Stimulated activated CD8-positive, alpha-beta memory T cell treated with anti-CD3 and anti-CD28 coated beads, Interleukin-15, amount 100 ng/mL, for 1 hour (primary cell): ENCODE data around the gene ANK2.

ENCODE experiments used
- DNase-seq: peaks from one replicate; pipeline ENCODE4 v3.0.0-alpha.2; 2020; ENCODE audit warnings: low read depth

ANK2 gene

DNA sequence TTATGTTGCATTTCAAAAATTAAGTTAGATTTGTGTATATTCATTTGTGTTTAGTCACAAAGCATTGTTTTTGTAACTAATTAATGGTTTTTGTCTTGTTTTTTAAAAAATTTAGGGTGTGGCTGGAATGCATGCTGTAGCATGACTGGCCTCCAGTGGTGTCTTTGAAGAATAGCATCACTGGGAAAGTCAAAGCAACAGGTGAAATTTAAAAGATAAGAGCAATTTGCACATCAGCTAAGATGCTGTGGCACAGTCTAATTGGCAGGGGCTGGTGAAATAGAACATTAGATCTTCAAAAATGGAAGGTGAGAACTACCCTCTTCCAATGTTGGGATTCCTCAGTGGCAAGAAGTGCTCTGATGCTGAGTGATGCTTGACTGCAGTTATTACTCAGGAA lies 45.3 kb downstream of the ANK2 start:
- DNase-seq = no peak

GRCh38 chr4:113101669-113102068 lies 52.2 kb downstream of the ANK2 start:
- no peak for DNase-seq

DNA sequence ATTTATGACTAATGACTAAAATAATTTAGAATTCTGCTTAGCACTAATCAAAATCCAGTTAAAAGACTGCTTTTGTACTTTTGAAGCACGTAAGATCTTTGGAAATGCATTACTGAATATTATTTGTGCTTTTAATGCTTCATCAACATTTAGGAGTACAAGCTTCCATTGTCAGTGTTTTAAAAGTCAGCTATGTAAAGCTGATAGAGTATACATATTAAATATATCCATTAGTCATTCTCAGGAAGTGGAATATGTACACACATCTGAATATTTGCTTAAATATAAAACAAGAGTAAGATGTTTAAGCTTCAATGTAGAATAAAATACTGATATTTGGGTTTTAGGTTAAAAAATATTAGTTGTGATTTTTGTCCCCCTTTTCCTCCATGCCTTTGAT lies 54.1 kb downstream of the ANK2 start:
- DNase-seq = no peak

DNA sequence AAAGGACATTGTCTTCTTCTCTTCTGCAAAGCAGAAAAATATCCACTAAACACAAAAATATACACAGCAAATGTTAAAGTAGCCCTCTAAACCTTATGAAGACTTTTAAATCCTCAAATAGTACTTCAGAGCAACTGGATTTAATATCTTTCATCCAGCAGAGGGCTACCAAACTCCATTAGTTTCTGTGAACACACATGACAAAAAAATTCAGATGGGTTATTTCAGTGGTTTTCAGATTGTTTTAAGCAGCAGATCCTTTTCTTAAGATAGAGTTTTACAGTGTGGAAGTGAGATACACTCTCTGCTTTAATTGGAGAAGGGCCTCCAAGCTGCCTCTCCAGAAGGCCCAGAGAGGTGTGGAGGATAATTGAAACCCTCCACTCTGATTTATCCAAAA lies 56.7 kb downstream of the ANK2 start:
- DNase-seq = no peak

DNA sequence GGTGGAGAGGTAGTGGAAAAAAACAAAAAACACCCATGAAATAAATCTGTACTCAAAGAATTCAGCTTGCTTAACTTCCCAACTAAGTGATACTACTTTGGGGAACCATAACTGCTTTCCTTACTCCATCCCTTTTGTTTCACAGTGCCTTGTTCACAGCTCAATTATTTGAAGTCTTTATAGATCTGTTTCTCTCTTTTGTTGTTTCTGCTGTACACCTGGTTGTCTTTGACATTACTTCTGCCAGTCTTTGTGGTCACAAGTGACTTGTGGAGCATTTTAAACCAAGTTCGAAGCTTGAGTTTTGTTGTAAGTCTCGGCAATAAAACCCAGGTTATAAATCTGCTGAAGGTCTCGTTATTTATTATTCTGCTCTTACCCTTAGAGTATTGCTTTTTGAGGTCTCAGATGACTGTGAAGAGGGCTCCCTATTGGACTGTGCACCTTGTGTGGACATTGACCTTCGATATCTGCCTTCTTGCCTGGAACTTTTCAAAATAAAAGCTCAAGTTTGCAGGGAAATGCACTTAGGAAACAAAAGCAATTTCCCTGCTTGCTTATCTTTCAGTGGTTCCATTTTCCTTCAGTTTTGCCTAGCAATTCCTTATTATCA lies 59.8 kb downstream of the ANK2 start:
- no peak for DNase-seq

- DNase-seq = no peak
Observed at GRCh38 chr4:113112338-113112978, 63.0 kb downstream of the ANK2 start.

DNA sequence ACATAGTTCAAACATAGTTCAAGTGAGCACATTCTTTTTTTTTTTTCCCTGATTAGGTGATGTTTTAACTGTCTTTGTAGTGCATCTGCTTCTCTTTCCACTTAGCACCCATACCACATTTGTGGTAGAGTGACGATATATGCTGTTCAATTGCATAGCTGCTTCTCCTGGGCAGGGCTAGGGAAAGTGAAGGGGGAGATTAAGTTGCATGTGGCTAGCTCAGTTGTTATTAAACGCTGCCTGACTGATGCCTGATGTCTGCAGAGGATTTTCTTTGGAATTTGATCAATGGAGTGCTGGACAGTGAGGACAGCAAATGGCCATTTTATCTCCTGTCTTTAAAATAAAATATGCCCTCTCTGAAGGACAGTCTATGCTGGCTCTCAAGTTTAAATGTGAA lies 63.7 kb downstream of the ANK2 start:
- no peak for DNase-seq

GRCh38 chr4:113114884-113115283 lies 65.4 kb downstream of the ANK2 start:
- DNase-seq = no peak

DNA sequence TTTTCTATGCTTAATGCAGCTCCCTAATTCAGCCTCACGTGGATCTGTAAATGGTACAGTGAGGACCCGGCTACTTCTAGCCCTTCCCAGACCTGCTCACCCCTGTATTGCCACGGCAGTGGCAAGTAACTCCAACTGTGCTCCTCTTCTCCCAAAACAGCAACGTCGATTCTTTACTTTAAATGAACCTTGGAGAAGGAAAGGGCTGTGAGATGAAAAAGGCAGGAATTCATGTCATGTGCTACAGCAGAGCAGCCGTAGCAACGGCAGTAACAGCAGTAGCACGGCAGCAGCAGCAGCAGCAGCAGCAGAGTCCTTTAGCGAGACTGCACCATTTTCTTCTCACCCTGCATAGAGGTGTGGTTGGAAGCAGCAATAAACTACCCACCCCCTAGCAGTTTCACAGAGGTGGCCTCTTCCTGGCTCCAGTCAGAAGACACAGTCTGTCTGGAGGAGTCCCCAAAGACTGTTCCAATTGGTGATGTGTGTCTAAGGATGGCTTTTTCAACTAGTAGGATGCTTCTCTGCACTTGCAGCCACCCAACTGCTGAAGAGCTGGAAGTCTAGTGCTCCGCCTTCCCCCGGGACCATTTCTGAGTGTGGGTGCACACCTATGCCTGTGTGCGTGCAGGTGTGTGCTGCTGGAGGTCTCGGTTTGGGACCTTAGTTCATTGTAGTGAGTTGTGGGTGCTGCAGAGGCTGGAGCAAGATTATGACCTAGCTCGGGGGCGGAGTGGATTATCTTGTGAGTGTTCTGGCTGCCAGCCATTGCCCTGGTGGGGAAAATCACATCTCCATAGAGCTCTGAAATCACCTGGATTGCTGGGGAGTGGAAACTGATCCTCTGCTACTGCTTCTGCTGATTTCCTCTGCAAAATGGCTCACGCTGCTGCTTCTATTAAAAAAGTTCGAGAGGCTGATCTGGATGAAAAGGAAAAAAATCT lies 67.2 kb downstream of the ANK2 start:
- no peak for DNase-seq

DNA sequence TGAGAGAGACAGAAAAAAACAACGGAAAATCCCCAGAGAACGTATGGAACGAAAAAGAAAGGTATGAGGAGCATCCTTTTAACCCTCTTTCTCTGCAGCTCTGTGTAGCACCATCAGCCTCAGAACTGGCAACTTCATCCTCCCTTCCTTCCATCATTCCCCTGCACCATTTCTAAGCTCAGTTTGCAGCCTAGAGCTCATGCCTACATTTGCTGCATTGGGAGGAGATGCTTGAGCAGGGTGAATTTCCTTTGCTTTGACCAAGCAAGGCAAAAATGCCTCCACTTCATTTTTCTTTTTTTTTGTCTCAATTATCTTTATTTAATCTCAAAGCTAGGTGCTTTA lies 67.9 kb downstream of the ANK2 start:
- DNase-seq = no peak

- no peak for DNase-seq
Observed at GRCh38 chr4:113122066-113122465, 72.6 kb downstream of the ANK2 start.

DNA sequence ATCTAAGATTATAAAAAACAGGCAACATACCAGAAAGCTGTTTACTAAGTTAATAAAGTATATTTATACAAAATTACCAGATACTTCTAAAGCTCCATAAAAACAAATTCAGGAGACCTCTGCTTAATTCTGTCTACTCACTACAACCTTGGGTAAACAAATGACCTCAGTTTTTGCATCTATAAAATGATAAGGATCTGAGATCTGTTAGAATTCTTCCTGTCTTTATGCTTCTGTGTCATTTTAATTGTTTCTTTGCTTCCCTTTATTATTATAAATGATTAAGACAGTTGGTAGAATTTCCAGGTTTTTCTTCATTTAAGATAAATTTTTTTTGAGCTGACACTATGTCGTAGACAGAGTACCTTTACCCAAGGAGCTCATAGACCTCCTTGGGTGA lies 76.0 kb downstream of the ANK2 start:
- no peak for DNase-seq

- DNase-seq = no peak
Observed at GRCh38 chr4:113131136-113131535, 81.7 kb downstream of the ANK2 start.

DNA sequence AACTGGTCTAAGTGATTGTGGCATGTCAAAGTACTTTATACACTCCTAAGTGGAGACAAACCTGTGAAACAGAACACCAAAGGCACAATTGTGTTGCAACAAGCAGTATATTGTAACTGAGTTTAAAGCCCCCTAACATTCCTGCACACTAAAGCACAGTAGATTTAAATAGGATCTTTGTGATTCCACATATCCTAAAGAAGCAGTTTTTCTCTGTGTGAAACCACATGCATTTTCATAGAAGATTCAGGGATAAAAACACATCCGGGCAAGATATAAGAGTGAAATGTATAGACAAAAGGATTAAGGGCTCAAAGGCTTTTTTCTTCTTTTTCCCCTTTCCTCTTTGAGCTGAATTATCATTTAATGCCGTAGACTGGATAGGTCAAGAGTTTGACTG lies 82.2 kb downstream of the ANK2 start:
- no peak for DNase-seq

DNA sequence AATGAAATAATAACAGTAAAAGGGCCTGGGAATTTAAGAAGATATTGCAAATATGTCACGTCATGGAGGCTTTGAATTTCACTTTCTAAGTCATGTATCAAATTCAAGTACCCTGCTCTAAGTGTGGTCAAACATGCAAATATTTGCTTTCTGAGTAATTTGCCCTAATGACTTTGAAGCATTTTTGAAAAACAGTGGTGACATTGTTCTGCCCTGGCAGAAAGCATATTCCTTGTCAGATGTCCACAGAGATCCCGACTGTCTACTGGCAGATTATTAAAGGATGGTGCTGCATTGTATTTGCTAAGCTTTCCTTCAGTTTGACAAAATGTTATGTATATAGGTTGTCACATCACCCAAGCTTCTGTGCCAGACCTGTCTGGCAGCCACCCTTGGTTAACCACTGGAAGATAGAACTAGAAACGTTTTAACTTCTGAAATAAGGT lies 92.5 kb downstream of the ANK2 start:
- no peak for DNase-seq

DNA sequence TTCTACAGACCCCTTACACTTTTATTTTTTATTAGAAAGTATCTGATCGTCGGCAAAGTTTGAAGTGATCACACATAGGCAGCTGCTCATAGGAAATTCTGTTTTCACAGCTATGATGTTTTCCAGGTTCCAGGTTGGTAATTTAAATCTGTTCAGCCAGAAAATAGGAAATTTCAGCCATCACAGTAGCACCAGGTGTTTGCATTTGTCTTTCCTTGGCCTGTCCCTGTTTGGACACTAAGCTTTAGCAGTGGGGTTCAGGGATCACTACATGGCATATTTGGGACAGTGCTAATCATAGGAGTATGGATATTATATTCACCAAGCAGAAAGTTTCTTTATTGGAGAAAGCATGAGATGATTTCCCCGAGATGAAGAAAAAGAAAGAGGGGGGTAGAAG lies 92.9 kb downstream of the ANK2 start:
- DNase-seq = no peak

GRCh38 chr4:113144091-113144490 lies 94.6 kb downstream of the ANK2 start:
- DNase-seq = no peak

DNA sequence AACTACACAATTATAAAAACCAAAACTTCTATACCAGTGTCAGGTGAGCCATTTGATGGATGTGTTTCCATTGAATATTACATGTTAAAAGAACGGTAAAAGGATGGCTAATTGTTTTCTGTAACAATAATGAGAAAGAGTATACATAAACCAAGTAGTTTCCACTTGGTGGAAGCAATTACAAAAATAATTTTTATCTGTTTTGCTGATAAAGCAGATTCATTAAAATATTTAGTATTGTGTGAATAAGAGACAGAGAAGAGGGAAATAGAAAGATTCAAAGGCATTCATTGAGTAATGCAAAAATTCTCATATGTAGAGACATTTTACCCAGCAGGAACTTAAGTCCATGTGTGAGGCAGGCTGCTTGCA lies 95.7 kb downstream of the ANK2 start:
- DNase-seq = no peak

- DNase-seq = no peak
Observed at GRCh38 chr4:113145519-113146291, 96.3 kb downstream of the ANK2 start.

- no peak for DNase-seq
Observed at GRCh38 chr4:113146876-113147358, 97.5 kb downstream of the ANK2 start.

DNA sequence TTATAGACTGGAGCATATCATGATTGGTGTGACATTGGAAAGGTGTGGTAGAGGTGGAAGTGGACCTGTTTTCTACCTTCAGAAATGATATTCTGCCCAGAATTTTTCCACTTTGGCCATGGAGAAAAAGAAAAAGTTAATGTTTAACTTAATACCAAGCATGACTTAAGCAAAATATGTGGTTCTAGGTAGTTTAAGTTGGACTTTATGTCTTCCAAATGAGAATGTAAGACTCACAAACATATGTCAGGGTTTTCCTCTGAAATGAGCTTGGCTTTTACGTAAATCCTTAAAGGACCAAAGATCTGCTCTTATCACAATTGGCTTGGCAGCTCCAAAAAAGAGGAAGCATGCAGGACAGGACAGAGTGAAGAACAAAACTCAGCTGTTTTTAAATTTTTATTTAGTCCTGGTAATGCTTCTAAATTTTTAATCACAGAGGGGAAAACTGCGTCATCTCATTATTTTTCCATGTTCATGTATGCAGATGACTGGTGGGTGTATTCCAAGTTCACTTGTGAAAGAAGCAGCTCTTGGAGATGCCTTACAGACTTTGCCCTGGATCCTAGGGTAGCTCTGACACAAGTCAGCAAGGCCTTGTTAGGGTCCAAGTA lies 98.2 kb downstream of the ANK2 start:
- DNase-seq = no peak

DNA sequence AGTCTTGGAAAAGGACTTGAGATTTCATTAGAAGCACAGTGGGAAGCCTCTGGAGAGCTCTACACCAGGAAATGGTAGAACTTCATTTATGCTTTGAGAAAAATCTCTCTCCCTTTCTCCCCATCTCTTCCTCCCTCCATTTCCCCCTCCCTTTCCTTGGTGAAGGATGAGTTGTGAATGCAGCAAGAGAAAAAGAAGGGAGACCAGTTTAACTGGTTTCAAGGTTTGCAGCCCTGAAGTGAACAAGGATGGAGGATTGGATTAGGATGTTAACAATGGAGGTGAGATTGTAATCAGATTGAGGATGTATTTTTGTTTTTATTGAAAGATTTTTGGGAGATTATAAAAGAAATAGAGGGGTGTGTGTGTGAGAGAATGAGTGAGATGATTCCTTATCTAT lies 99.5 kb downstream of the ANK2 start:
- DNase-seq = no peak
